NOMO-1 treated with dmso at 0.1 percent for 144 hours (cell line): Measurements from ENCODE around the gene MEDAG.
"Not testable (repeated sequence)": the region's sequence is repeated elsewhere in the genome, so short reads cannot be mapped to it uniquely, and the experiment has no call there.

Source experiments
- DNase-seq: peaks from one replicate; lab custom pipeline; 2025; ENCODE audit not compliant: unreplicated experiment; lab: John Stamatoyannopoulos, UW

MEDAG gene

GRCh38 chr13:30906411-30907051, 460 bp downstream of the MEDAG start:
- DNase-seq = no peak

GRCh38 chr13:30907121-30907861, 1.2 kb downstream of the MEDAG start:
- no peak for DNase-seq

GRCh38 chr13:30908416-30908980, 2.4 kb downstream of the MEDAG start:
- DNase-seq = no peak

- DNase-seq = no peak
Measured at GRCh38 chr13:30910676-30911075, 4.6 kb downstream of the MEDAG start.

GRCh38 chr13:30915691-30916541, 9.8 kb downstream of the MEDAG start:
- DNase-seq = no peak

- no peak for DNase-seq
Measured at GRCh38 chr13:30916991-30917390, 10.9 kb downstream of the MEDAG start.

GRCh38 chr13:30918662-30919405, 12.8 kb downstream of the MEDAG start:
- DNase-seq = no peak

GRCh38 chr13:30920162-30920909, 14.3 kb downstream of the MEDAG start:
- DNase-seq = no peak

- no peak for DNase-seq
Measured at GRCh38 chr13:30923418-30923817, 17.3 kb downstream of the MEDAG start.

GRCh38 chr13:30924721-30925120, 18.6 kb downstream of the MEDAG start:
- no peak for DNase-seq

GRCh38 chr13:30925429-30925828, 19.4 kb downstream of the MEDAG start:
- DNase-seq = no peak

- no peak for DNase-seq
Measured at GRCh38 chr13:30926781-30927180, 20.7 kb downstream of the MEDAG start.

- not testable (repeated sequence) for DNase-seq
Measured at GRCh38 chr13:30927188-30927587, 21.1 kb downstream of the MEDAG start.

- no peak for DNase-seq
Measured at GRCh38 chr13:30927595-30927994, 21.5 kb downstream of the MEDAG start.

GRCh38 chr13:30928978-30929377, 22.9 kb downstream of the MEDAG start:
- no peak for DNase-seq

- no peak for DNase-seq
Measured at GRCh38 chr13:30932481-30933353, 26.6 kb downstream of the MEDAG start, which contains the start of gene TEX26. TEX26 (plus strand) TSS chr13:30932656; CDS start chr13:30932716, 60 bp downstream.

GRCh38 chr13:30933354-30933670, 27.2 kb downstream of the MEDAG start:
- no peak for DNase-seq

- no peak for DNase-seq
Measured at GRCh38 chr13:30934381-30934780, 28.3 kb downstream of the MEDAG start.

- no peak for DNase-seq
Measured at GRCh38 chr13:30934803-30935202, 28.7 kb downstream of the MEDAG start.
